Activated T-cell treated with anti-CD3 and anti-CD28 coated beads, Interleukin-2, amount 50 U/mL, for 72 hours (primary cell): Measurements from ENCODE around the gene S100G. TPM values are rescaled to one million over a fixed set of nuclear protein-coding genes. Genes with fewer than 3 reads are reported as not detected.
A peak's percentile ranks its signal among the peaks of the same experiment; 100 is the strongest.

Experiments used
- ATAC-seq, 2 donors: fragments of 150-1000 bp; cut with Tn5 transposase; replicated peaks in 1 of 2; 2 replicates each; pipeline ENCODE4 v1.10.0; 2021; ENCODE audit warnings: moderate library complexity in 2 of 2, mild to moderate bottlenecking in 1 of 2
- DNase-seq, 2 donors: peaks; one replicate each; pipeline ENCODE4 v3.0.0; 2021 to 2022; ENCODE audit warnings: mixed read lengths in 1 of 2
- H3K27ac Mint-ChIP-seq: one replicate; pipeline ENCODE4 v1.8.0; 2022; ENCODE audit warnings: mild to moderate bottlenecking, moderate library complexity, mixed read lengths
- H3K27me3 Mint-ChIP-seq: one replicate; pipeline ENCODE4 v1.8.0; 2022; ENCODE audit warnings: low read depth, mixed read lengths
- H3K36me3 Mint-ChIP-seq, 2 donors: one replicate each; pipeline ENCODE4 v1.8.0; 2022; ENCODE audit warnings: mixed read lengths in 2 of 2, mild to moderate bottlenecking in 1 of 2; ENCODE audit not compliant: insufficient read depth in 2 of 2
- H3K4me1 Mint-ChIP-seq: one replicate; pipeline ENCODE4 v1.8.0; 2022; ENCODE audit warnings: low read depth, mixed read lengths
- H3K4me3 Mint-ChIP-seq, 2 donors: one replicate each; pipeline ENCODE4 v1.8.0; 2022; ENCODE audit warnings: mild to moderate bottlenecking in 2 of 2, mixed read lengths in 2 of 2, moderate library complexity in 2 of 2
- H3K9me3 Mint-ChIP-seq, 2 donors: one replicate each; pipeline ENCODE4 v1.8.0; 2022; ENCODE audit warnings: mixed read lengths in 2 of 2
- total RNA-seq, 2 donors: library from RNA; stranded (reverse); gene quantifications; one replicate each; pipeline ENCODE4 v1.2.3, GENCODE V29; 2022

Gene S100G
- total RNA-seq, 2 donors from 2014 or later: not detected

DNA sequence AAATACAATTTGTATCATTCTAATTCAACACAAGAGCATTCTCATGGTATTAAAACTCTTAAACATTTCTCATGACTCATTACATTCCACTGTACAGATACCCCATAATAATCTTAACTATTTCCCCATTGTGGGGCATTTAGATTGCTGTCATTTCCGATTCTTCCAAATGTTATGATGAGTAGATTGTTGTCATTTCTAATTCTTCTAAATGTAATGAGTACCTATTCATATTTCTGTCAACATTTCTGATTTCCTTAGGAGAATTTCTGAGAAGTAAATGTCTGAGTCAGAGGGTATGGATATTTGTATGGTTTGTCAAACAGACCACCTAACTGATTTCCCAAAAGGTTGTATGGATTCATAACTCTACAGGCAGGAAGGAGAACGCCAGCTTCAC, 8.3 kb downstream of the S100G start:
- Mint-ChIP-seq H3K27me3 (no peaks in the 10 kb centered on the region), H3K4me3 (no peak overlapping the region), H3K4me1 (no peaks in the 10 kb centered on the region), H3K27ac (no peak overlapping the region), H3K9me3 (no peaks in the 10 kb centered on the region), H3K36me3 (no peaks in the 10 kb centered on the region)
- ATAC-seq (no peak), DNase-seq (no peak)

DNA sequence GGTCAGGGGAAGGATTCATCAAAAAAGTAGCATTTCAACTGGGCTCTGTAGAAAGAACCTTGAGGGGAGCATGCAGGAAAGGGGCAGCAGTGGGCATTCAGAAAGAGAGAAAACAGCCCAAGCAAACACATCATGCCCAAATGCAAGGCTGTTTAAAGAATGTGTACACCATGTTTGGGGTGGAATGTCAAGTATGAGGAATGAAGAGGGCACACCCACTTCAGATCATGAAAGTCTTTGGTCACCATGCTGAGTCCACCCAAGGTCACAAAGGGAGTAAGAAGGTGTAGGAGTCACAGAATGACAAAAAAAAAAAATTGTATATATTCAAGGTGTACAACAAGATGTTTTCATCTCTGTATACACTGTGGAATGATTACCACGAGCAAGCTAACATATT, 9.4 kb downstream of the S100G start:
- no peak overlapping the region for H3K4me3 Mint-ChIP-seq
- ATAC-seq: no peak
- no peaks in the 10 kb centered on the region for H3K27me3 Mint-ChIP-seq
- peak overlapping the region; percentile 60 for H3K27ac Mint-ChIP-seq
- no peaks in the 10 kb centered on the region for H3K9me3 Mint-ChIP-seq
- H3K4me1 Mint-ChIP-seq: no peaks in the 10 kb centered on the region
- no peak for DNase-seq
- H3K36me3 Mint-ChIP-seq: no peaks in the 10 kb centered on the region

DNA sequence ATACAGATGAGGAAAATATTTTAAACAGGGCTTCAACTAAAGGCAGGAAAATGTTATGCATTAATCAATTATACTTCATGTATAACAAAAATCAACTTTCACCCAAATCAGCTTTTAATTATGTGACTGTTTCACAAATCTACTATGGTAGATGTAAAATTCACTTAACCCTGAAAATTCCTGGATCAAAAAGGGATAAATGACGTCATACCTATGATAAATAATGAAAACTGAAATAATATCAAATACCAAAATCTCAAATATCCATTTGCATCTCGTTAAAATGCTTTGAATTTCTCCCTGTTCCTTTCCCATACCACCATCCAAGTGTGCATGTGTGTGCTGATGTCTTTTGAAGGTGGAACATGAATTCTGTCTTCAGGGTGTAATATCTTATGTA, 11.5 kb downstream of the S100G start:
- peaks cover under 1 to 2% of the 10 kb centered on the region in 2 donors for H3K36me3 Mint-ChIP-seq
- no peak overlapping the region for H3K27ac Mint-ChIP-seq
- H3K4me1 Mint-ChIP-seq: no peaks in the 10 kb centered on the region
- no peak overlapping the region for H3K4me3 Mint-ChIP-seq
- peaks cover 5% of the 10 kb centered on the region for H3K27me3 Mint-ChIP-seq
- no peak for ATAC-seq
- no peaks in the 10 kb centered on the region for H3K9me3 Mint-ChIP-seq
- no peak for DNase-seq

DNA sequence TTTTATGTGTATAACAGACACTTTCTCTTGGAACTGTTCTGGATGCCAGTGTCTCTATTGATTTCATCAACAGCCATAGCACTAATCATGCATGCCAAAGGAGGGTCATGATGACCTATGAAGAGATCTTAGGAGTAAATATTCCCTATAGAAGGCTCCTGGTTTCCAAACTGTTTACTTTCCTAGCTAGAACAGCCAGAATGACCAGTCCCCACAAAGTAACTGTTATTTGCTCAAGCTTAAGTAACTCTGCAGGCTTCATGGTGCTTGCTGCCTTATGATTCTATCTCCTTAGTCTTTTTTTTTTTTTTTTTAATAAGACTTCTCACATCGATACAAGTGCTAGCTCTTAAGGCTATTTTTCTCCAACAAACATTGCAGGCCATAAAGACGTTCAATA, 12.4 kb downstream of the S100G start:
- peaks cover 2% of the 10 kb centered on the region in 2 donors for H3K36me3 Mint-ChIP-seq
- no peak overlapping the region for H3K4me3 Mint-ChIP-seq
- H3K27ac Mint-ChIP-seq: no peak overlapping the region
- no peaks in the 10 kb centered on the region for H3K4me1 Mint-ChIP-seq
- H3K9me3 Mint-ChIP-seq: no peaks in the 10 kb centered on the region
- no peak for DNase-seq
- ATAC-seq: no peak
- H3K27me3 Mint-ChIP-seq: peaks cover 6% of the 10 kb centered on the region

DNA sequence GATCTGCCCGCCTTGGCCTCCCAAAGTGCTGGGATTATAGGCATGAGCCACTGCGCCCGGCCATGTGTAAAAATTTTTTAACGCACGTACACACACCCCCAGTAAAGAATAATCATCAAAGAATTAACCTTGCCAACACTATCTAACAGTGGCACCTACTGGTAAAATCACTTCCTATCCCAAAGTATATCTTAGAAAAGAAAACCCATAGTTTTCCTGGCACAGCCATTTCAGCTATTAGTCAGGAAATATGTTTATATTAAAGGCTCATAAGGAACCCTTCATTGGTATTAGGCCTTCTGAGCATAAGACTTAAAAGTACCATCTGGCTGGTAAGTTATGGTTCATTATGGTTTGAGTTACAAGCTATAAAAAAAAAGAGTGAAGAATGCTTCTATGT, 14.1 kb downstream of the S100G start:
- Mint-ChIP-seq H3K9me3 (no peaks in the 10 kb centered on the region), H3K36me3 (peaks cover 2% of the 10 kb centered on the region in 2 donors), H3K4me1 (no peaks in the 10 kb centered on the region), H3K27ac (no peak overlapping the region), H3K27me3 (peaks cover 10% of the 10 kb centered on the region), H3K4me3 (no peak overlapping the region)
- DNase-seq (no peak), ATAC-seq (no peak)

DNA sequence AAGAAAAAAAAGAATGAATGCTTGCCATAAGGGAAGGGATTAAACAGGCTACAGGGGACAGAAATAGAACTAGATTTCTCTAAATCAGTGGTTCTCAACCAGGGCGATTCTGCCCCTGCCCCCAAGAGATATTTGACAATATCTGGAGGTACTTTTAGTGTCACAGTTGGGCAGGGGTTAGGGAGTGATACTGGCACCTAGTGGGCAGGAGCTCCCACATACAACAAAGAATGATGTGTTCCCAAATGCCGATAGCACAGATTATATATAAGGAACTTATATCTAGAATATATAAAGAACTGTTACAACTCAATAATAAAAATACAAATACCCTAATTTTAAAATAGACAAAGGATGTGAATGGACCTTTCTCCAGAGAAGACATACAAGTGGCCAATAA, 14.7 kb downstream of the S100G start:
- Mint-ChIP-seq H3K27me3 (peaks cover 10% of the 10 kb centered on the region), H3K4me3 (no peak overlapping the region), H3K36me3 (peaks cover 2% of the 10 kb centered on the region in 2 donors), H3K4me1 (no peaks in the 10 kb centered on the region), H3K27ac (peak overlapping the region; percentile 35), H3K9me3 (no peaks in the 10 kb centered on the region)
- no peak for ATAC-seq
- DNase-seq: no peak

DNA sequence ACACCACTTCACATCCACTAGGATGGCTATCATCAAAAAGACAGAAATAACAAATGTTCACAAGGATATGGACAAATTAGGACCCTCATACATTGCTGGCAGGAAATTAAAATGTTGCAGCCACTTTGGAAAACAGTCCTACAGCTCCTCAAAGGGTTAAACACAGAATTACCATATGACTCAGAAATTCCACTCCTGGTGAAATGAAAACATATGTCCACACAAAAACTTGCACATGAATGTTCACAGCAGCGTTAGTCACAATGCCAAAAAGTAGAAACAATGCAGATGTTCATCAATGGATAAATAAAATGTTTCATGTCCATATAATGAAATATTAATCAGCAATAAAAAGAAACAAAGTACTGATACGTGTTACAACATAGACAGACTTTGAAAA, 15.1 kb downstream of the S100G start:
- Mint-ChIP-seq H3K27me3 (peaks cover 10% of the 10 kb centered on the region), H3K4me3 (no peak overlapping the region), H3K27ac (no peak overlapping the region), H3K9me3 (no peaks in the 10 kb centered on the region), H3K36me3 (peaks cover 2% of the 10 kb centered on the region in 2 donors), H3K4me1 (no peaks in the 10 kb centered on the region)
- ATAC-seq: no peak
- DNase-seq: no peak

DNA sequence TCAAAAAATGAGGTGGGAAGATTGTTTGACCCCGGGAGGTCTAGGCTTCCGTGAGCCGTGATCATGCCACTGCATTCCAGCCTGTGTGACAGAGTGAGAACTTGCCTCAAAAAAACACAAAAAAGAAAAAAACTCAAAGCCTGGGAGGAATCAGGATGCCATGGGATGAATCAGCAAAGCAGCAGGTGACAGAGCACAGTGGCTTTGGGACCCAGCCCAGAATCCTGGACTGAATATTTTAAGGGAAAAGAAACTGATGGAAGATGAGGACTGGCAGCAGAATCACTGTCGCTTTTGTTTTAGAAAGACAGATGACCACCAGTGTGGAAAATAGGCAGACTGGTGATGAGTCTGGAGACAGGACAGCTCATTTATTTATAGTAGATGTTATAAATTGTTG, 16.6 kb downstream of the S100G start:
- DNase-seq (no peak), ATAC-seq (no peak)
- H3K27me3 Mint-ChIP-seq: peaks cover 10% of the 10 kb centered on the region
- H3K4me3 Mint-ChIP-seq: no peak overlapping the region
- H3K4me1 Mint-ChIP-seq: no peaks in the 10 kb centered on the region
- H3K36me3 Mint-ChIP-seq: peaks cover 2% of the 10 kb centered on the region in 2 donors
- no peaks in the 10 kb centered on the region for H3K9me3 Mint-ChIP-seq
- no peak overlapping the region for H3K27ac Mint-ChIP-seq

DNA sequence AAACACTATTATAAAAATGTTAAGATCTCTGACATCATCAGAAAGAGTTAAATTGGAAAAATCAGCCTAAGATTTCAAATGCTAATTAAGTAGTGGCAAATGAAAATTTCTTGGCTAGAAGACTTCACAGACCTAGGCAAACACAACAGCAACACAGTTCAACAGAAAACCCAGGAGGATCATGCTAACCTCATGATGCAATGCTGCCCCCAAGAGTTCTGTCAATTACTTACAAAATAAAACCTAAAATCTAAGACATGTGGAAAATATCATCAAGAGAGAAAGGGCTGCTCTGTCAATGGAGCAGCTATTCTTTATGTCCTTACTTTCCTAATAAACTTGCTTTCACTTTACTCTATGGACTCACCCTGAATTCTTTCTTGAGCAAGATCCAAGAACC, 21.0 kb downstream of the S100G start:
- H3K27me3 Mint-ChIP-seq: peaks cover 10% of the 10 kb centered on the region
- no peaks in the 10 kb centered on the region for H3K9me3 Mint-ChIP-seq
- no peak overlapping the region for H3K27ac Mint-ChIP-seq
- no peaks in the 10 kb centered on the region for H3K4me1 Mint-ChIP-seq
- H3K36me3 Mint-ChIP-seq: peaks cover under 1 to 2% of the 10 kb centered on the region in 2 donors
- ATAC-seq (no peak), DNase-seq (peak; percentile 2 to 6)
- H3K4me3 Mint-ChIP-seq: no peak overlapping the region

DNA sequence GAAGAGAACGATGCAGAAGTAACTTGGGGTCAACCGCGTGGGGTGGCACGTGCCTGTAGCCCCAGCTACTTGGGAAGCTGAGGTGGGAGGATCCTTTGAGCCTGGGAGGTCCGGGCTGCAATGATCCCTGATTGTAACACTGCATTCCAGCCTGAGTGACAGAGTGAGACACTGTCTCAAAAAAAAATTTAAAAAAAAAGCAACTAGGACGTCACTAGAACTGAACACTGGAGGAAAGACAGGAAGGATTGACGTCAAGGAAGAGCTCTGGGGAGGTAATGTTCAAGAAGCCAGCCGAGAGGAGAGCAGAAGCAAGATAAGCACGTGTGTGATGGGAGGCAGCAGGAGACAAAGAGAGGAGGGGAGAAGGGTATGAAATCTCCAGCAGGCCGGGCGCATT, 28.7 kb downstream of the S100G start:
- ATAC-seq (no peak), DNase-seq (no peak)
- H3K4me1 Mint-ChIP-seq: no peaks in the 10 kb centered on the region
- no peaks in the 10 kb centered on the region for H3K27me3 Mint-ChIP-seq
- no peak overlapping the region for H3K4me3 Mint-ChIP-seq
- no peak overlapping the region for H3K27ac Mint-ChIP-seq
- peaks cover 0 to 1% of the 10 kb centered on the region in 2 donors for H3K36me3 Mint-ChIP-seq
- H3K9me3 Mint-ChIP-seq: no peaks in the 10 kb centered on the region

DNA sequence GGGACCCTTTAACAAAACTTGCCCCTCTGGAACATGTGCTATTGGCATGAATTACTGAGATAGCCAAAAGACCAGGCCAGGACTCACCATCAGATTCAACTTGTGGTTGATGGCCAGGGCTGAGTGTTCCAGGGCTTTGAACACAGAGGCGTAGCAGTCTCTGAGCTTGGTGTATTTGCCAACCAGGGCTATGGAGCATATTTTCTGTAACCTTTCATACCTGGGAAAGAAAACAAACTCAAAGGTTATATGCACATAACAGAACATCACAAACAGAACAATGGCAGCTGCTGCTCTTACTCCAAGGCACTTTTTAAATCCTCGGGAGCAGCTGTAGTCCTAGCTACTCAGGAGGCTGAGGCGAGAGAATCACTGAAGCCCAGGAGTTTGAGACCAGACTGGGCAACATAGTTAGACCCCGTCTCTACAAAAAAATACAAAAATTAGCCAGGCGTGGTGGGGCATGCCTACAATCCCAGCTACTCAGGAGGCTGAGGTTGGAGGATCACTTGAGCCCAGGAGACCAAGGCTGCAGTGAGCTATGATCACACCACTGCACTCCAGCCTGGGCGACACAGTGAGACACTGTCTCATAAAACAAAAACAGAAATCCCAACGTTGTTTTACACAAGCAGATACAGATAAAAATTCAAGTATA, 33.2 kb downstream of the S100G start:
- Mint-ChIP-seq H3K27ac (no peak overlapping the region), H3K27me3 (no peaks in the 10 kb centered on the region), H3K4me1 (no peaks in the 10 kb centered on the region), H3K9me3 (no peaks in the 10 kb centered on the region), H3K36me3 (peaks cover 1 to 3% of the 10 kb centered on the region in 2 donors), H3K4me3 (no peak overlapping the region)
- ATAC-seq: no peak
- DNase-seq: no peak

DNA sequence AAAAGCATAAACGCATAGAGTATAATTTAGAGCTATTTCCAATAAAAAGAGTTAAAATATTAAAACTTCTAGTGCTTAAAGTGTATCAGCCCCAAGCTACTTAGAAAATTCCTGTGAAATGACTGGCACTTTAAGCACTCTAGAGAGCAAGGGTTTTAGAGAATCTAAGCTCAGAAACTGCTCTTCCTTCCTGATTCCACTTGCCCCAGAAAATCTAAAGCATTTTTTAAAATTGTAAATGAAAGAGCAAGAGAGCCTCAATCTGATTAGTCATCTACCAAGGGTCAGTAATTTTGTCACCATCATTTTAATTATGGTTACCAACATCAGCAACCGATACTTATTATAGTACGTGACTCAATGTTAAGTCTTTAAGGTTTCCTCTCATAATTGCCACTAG, 37.6 kb downstream of the S100G start:
- Mint-ChIP-seq H3K27me3 (no peaks in the 10 kb centered on the region), H3K9me3 (no peaks in the 10 kb centered on the region), H3K36me3 (peaks cover 1 to 2% of the 10 kb centered on the region in 2 donors), H3K4me3 (no peak overlapping the region), H3K27ac (no peak overlapping the region), H3K4me1 (no peaks in the 10 kb centered on the region)
- ATAC-seq (no peak), DNase-seq (no peak)

DNA sequence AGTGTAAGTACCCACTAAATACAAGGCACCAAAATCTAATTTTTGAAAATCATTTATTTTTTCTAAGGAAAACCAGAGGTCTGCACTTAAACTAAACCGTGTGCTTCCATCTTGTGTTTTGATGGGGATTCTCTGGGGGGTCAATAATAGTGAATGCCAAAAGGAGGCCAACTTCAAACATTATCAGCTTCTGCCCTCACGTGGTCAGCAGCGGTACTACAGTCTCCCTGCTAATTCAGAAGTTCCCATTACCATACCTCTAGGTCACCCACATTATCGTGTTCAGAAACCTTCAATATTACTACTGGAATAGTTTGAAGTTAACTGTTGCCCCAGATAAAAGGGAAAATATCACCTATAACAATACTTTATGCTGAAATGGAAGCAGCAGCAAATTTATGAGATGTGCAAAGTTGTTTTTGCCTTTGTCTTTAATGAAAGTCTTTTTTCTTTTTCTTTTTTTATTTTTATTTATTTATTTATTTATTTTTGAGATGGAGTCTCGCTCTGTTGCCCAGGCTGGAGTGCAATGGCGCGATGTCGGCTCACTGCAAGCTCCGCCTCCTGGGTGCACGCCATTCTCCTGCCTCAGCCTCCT, 45.2 kb downstream of the S100G start:
- H3K27ac Mint-ChIP-seq: no peak overlapping the region

DNA sequence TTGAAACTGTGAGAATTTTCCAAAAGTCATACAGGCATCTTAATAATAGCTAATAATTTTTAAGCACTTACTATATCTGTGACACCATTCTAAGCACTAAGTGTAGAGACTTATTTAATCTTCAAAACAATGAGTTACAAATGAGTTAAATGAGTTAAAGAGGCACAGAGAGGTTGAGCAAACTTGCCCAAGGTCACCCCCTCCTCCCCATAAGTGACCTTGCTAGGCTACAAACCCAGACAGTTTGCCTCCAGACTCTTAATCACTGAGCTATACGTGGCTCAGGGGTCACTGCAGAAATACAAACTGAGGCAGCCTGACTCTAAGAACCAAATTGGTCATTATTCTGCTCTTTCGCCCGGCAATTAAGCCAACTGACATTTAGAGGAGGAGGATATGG, 47.0 kb downstream of the S100G start:
- H3K36me3 Mint-ChIP-seq: no peaks in the 10 kb centered on the region
- ATAC-seq: no peak
- H3K27me3 Mint-ChIP-seq: peaks cover 13% of the 10 kb centered on the region
- H3K4me1 Mint-ChIP-seq: no peaks in the 10 kb centered on the region
- no peak for DNase-seq
- no peak overlapping the region for H3K27ac Mint-ChIP-seq
- H3K9me3 Mint-ChIP-seq: no peaks in the 10 kb centered on the region
- H3K4me3 Mint-ChIP-seq: no peak overlapping the region

More for the DNA sequence above, 45.2 kb downstream of the S100G start:
- Mint-ChIP-seq H3K27me3 (peaks cover 13% of the 10 kb centered on the region), H3K9me3 (no peaks in the 10 kb centered on the region), H3K4me3 (no peak overlapping the region), H3K36me3 (no peaks in the 10 kb centered on the region), H3K4me1 (no peaks in the 10 kb centered on the region)
- DNase-seq (peak; percentile 52 to 56), ATAC-seq (peak in 1 of 2 donors; percentile 44)
